GM10266 (cell line): ENCODE results near the gene IGF1R.

Experiments used
- DNase-seq: peaks from one replicate; pipeline ENCODE4 v3.0.0; 2012; ENCODE audit errors: extremely low spot score
- CTCF ChIP-seq: IDR thresholded peaks from 2 replicates; pipeline ENCODE4 v1.5.1; 2012; ENCODE audit warnings: mild to moderate bottlenecking, low read depth; ENCODE audit not compliant: control insufficient read depth, insufficient read depth; ENCODE audit errors: missing control alignments

The IGF1R gene

DNA sequence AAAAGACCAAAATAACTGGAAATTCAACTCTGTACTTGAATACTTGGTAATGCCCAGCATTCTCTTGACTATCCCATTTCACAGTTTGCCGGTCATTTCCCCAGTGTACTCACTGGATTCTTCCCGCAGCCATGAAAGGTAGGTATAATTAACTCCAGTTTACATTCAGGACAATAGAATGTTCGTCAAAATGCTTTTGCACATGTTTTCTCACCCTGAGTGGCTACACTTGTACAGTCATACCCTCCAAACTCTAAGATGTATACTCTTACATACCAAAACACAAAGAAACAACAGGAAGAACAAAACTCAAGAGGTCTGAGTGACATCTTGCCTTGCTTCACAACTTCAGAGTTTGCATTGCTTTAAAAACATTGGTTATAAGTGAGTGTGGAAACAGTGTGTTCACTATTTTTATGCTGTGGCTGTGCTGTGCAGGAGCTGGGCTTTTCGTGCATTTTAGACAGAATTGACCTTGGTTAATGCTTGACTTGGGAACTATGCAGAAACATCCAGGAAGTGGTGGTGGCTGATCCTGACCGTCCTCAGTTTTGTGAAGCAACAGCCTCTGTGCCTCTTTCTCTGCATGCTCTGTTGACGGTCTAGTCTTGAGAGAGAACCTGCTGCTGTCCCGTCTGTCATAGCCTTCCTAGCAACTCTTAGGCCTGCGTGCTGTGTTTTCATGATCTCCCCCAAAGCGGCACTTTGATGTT is 90.5 kb downstream of the IGF1R start:
- no peak for DNase-seq
- no peak for TF ChIP-seq CTCF

GRCh38 chr15:98740295-98740694 is 92.0 kb downstream of the IGF1R start:
- TF ChIP-seq CTCF, result no peak
- DNase-seq, result no peak

DNA sequence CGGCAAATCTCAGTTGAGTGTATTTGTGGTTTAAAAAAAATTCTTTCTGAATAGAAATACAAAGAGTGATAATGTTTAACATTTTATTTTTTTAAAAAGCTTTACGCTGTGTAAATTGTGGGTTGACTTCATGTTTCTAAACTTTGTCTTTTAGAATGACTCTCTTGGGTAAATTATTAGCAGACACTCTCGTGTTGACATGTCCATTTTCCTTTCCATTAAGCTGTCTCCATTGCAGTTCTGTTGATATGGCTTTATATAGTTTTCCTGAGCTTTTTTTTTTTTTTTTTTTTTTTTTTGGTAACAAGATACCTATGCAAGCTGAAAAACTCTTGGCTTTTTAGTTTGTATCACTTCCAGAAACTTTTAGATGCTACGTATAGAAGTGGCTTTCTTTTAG is 92.6 kb downstream of the IGF1R start:
- DNase-seq, result no peak
- TF ChIP-seq CTCF, result no peak

GRCh38 chr15:98743177-98743576 is 94.8 kb downstream of the IGF1R start:
- no peak for TF ChIP-seq CTCF
- no peak for DNase-seq

GRCh38 chr15:98744506-98744905 is 96.2 kb downstream of the IGF1R start:
- no peak for TF ChIP-seq CTCF
- no peak for DNase-seq

- DNase-seq, result no peak
- no peak for TF ChIP-seq CTCF
Measured at GRCh38 chr15:98745179-98745578, 96.8 kb downstream of the IGF1R start.

GRCh38 chr15:98745650-98746374 is 97.5 kb downstream of the IGF1R start:
- DNase-seq, result no peak

More at GRCh38 chr15:98745650-98746374, 97.5 kb downstream of the IGF1R start:
- TF ChIP-seq CTCF, result no peak
